ENCODE data around the gene CACNA1C. TPM values are rescaled to one million over a fixed set of nuclear protein-coding genes. Genes with fewer than 3 reads are reported as not detected.

CACNA1C gene
- polyA plus RNA-seq, 1 donor: 11.4 TPM

DNA sequence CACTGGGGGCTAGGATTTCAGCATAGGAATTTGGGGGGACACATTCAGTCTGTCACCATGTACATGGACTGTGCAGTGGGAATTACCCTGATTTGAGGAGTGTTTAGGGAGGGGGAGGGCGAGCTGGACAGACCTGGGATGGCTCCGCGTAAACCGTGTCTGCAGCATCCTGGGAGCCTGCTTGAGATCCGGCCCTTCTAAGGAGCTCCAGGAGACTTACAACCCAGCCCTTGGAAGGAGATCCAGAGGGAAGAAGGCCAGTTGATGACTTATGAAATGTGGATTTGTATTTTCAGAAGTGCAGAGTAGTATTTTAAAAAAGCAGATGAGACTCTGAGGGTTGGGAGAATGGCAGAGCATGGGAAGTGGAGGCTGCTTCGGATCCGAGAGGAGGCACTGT is 153.2 kb downstream of the CACNA1C start:
- no peak for DNase-seq

DNA sequence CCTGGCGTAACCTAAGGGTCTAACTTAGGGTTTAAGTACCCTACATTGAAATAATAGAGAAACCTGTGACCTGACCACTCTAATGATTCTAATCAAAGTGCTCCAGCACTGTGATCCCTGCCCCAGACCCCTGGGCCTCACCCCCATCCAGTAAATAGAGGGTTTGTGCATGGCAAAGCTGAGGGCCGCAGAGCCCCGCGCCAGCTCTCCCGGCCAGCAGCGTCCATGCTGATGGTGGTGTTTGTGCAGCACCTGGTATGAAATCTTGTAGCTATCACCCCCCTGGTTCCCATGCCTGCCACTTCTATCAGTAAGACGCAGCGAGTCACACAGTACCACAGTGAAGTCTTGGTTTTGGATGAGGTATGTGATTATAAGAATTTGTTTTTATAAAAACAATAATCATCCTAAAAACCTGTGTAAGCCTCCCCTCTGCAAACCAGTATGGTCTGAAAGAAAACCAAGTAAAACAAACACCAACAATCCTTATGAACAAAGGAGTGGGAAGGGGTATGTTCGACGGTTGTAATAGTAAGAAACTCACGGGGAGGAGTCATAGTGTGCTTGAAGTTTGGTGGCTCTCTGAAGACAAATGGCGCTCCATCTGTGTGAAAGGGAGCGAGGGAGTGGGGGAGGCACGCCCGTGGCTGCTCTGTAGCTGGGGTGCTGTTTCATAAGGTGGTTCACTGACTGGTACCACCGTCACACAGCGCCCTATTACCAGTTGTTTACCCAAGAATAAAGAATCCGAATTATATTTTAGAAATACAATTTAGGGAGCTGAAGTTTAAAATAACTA is 156.2 kb downstream of the CACNA1C start:
- DNase-seq: no peak

DNA sequence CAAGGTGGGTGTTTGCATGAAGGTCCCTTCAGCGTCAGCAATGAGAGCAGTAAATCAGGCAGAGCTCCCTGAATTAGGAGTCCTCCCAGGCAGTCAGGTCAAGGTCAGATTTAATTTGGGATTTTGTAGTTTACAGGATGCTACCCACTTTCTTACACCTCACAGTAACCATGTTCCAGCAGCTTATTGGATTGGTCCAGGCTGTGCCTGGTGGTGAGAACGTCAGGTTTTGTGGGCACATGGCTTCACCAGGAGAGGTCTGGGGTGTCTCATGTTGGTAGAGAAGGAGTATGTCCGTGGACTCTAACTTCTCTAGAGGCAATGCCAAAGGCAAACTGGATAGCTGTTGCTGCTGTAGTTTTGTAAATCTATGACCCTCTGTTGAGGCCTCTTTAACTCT is 158.3 kb downstream of the CACNA1C start:
- no peak for DNase-seq

DNA sequence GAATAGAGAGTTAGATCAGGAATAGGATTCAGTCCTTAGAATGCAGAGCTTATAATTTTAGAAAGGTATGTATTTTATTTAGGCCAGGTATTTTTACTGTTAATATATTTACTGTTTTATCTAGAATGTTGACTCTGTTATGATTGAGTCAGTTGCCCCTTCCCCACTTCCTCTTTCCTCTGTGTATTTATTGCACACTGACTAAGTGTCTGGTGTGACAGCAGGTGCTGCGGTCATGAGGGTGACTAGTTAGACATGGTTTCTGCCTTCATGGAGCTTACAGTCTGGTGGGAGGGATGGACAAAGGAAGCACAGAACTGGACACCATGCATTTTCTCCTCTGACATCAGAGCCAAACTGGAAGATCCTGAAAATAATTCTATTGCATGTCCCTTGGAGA is 159.8 kb downstream of the CACNA1C start:
- DNase-seq: no peak

DNA sequence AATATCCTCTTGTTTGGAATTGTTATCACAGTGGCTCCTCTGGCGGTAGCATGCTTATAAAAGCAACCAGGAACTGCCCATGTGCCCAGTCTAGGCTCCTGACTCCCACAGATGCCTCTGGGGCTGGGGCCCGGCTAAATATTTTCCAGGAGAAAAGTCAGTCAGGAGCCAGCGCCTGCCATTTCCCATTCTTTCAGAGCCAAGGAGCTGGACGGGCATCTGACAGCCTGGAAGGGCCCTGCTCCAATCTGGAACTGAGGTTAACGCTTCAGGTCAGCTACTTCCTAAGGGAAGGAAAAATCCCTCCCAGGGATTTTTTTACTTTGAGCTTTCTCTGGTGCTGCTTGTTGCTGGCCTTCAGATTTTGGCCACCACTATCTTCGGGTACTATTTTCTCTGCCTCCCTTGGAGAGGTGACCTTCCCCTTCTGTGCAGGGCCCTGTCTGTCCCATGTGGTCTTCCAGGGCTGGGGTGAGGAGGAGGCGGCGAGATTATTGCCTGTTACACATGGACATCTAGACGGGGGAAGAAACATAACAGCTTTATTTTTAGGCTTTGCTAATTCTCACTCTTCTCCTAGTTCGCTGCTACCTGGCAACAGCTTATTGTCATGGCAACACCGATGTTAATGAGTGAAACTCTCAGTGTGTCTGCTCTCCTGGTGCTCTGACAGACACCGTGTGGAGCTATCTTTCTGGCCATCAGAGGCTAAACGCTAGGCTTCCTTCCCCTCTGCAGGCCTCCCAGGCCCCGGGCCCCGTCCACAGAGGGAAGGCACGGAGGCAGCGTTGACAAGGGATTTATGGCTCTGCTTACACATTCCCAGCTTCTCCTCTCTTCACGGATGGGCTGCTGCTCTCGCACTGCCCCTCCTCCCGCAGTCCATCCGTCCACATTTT is 160.4 kb downstream of the CACNA1C start:
- peak; percentile 85 for DNase-seq

DNA sequence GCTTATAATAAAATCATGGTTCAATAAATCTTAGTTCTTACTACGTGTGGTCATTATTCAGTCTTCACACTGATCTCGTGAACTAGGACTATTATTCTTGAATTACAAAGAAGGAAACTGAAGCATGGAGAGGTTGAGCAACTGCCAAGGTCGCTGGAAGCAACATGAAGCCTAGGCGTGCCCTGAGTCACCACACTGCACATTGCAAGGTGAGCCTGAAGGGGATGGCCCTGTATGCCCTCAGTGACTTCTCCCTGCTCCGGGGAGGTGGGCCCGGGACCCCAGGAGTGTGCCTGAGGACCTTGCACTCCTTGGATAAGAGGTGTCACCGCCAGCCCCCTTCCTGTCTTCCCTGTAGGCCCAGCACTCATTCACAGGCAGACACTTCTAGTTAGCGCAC is 161.6 kb downstream of the CACNA1C start:
- no peak for DNase-seq

DNA sequence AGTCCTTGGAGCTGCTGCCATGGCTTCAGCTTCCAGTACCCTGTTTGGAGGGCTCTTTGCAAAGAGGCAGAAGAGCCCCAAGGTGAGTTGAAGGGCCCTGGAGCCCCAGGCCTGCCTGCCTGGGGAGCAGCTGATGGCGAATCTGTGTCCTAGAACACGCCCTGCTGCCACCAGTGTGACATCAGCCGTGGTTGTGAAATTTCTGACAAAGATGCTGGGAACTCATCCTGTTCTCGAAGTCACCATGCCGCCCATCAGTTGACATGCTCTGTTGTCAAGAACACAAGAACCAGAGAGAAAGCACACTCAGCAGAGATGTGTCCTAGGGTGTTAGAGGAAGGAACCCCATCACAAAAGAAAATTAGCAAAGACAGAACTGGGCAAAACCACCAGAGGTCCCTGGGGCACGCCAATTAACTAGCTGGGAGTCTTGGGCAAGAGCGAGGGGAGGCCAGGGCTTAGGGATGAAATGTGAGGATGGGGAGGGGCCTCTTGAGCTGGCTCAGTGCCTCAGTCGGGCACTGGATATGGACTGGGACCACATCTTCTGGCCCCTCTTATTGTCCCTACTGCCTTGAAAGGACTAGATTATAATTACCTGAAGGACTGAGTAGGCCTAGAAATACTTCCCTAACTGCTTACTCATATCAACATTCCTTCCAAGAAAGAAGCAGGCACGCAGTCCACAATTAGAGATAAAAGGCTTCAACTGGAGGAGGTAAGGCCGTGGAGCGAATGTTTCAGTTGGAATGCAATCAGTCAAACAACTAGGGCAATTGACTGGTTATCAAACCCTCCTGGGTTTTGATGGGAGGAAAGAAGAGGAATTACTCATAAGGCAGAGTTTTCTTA is 163.1 kb downstream of the CACNA1C start:
- DNase-seq: no peak

DNA sequence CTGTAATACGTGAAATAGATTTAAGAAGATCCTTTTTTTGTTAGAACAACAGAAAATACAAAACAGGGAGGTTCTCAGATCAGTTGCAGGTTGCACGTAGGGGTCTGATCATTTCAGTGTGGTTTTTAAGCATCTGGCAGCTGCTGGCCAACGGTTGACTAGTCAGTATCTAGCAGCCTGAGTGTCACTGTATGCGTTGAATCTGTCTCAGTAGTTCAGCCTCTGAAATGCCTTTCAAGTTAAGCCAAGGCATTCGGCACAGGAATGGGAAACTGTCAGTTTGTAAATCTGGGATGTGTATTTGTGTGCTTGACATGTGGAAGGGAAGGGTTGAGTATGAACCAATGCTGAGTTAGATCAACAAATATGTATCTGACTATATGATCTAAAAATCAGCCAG is 165.9 kb downstream of the CACNA1C start:
- DNase-seq: no peak

DNA sequence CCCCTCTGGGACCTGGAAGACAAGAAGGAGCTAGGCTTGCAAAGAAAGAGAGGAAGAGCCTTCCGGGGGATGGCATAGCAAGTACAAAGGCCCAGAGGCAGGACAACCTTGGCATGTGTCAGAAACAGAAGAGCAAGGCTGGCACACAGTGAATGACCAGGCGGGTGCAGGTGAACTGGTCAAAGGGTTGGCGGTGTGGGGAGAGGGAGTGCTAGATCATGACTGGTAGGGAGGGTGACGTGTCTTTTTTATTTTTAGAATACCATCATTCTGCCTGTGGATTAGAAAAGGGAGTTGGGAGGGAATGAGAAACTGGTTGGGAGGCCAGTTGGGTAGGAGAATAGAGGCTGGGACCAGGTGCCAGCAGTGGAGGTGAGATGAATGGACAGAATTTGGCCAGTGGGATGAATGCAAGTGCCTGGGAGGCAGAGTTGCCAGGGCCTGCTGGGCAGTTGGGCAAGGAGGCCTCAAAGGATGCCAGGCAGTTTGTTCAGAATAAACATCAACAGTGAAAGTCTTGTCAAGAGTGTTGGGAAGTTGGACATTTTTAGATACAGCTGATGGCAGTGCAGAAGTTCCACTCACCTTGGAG is 168.3 kb downstream of the CACNA1C start:
- DNase-seq: no peak

DNA sequence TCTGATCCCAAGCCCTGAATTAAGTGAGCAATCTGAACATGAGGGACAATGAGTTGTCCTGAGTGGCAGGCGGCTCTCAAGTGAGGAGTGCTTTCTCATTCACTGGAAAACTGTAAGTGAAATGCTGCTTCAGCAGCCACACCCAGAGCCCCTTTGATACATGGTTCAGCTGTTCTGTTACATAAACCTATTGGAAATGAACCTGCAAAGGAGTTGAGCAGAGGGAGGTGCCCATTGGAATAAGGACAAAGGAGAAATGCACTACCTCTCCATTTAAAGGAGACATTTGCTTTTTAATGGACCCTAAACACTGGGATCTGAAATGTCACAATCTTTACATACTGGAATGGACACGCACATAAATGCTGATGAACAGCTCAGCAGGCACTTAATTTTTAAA is 169.9 kb downstream of the CACNA1C start:
- DNase-seq: no peak

DNA sequence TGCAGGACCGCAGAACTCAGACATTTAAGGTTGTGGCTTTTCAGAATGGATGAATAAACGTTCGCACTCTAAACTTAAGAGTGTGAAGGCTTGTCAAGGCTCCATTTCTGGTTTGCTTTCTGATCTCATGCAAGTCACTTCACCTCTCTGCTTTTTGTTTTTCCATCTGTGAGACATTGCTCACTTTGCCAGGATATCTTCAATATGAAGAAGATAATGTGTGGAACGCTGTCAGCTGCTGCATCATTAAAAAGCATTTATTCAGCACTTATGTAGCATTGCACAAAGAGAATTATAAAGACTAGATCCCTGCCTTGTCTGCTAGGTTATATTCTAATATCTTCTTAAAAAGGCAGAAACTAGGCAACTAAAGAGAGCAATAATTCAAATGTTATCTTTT is 172.2 kb downstream of the CACNA1C start:
- DNase-seq: no peak

DNA sequence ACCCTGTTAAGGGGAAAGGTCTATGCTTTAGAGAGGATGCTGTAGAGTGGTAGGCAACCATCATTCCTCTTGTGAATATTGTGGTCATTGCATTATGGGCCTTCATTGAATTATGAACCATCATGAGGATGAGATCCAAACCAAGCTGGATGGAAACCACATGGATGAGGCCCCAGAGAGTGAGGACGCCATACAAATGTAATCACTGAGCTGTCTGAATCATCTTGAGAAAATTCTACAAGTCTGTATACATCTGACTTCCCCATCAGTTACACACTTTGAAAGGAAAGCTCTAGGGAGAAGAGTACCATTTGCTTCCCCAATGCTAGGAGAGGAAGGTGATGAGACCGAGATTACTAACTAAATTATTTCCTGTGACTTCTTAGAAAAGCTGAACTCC is 172.9 kb downstream of the CACNA1C start:
- DNase-seq: no peak

DNA sequence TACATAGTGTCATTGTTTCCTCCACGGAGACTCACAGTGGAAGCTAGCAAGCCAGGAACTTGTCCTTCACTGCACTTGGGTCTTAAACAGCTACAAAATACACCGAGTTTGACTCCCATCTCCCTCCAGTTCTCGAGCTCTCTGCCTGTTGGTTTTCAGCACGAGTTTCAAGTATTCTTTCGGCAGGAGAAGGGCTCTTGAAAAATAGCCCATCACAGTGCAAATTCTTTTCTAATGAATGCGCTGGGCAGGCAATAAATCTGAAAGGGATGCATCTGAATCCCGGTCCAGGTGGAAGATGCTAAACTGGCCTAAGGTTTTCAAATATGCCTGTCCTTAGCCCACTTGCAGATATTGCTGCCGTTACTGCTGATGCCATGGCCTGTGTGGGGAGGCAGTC is 173.9 kb downstream of the CACNA1C start:
- DNase-seq: no peak

DNA sequence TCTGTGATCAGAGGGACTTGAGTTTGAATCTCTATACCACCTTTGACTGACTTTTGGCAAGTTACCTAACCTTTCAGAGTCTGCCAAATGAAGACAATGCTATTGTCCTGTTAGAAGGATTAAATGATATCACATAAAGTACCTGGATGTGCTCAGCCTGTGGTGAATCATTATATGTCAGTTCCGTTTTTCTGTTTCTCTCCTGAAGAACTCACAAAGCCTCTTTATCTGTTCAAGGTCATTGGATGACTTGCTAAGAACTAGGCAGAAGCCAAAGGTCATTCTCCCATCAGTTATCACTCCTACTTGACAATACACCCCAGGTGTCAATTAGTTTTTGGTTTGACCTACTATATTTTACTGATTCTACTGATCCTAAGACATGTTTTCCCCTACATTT is 174.6 kb downstream of the CACNA1C start:
- DNase-seq: no peak

DNA sequence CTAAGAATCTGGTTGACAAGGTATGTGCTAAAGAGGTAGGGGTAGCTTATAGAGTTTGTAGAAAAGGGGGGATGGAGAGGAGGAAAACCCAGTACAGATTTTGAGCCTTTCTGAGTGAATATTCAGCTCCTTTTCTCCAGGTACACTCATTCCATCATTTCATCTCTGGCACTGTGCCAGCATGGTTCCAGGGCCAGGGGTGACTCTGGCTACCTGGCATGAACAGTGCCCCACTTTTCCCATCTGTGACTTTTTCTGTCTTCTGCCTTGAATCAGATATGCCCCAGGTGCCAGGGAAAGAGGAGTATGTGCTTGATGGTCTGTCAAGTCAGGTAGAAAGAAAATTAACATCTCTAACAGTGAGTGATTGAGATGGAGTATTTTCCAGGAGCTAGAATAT is 175.7 kb downstream of the CACNA1C start:
- no peak for DNase-seq

DNA sequence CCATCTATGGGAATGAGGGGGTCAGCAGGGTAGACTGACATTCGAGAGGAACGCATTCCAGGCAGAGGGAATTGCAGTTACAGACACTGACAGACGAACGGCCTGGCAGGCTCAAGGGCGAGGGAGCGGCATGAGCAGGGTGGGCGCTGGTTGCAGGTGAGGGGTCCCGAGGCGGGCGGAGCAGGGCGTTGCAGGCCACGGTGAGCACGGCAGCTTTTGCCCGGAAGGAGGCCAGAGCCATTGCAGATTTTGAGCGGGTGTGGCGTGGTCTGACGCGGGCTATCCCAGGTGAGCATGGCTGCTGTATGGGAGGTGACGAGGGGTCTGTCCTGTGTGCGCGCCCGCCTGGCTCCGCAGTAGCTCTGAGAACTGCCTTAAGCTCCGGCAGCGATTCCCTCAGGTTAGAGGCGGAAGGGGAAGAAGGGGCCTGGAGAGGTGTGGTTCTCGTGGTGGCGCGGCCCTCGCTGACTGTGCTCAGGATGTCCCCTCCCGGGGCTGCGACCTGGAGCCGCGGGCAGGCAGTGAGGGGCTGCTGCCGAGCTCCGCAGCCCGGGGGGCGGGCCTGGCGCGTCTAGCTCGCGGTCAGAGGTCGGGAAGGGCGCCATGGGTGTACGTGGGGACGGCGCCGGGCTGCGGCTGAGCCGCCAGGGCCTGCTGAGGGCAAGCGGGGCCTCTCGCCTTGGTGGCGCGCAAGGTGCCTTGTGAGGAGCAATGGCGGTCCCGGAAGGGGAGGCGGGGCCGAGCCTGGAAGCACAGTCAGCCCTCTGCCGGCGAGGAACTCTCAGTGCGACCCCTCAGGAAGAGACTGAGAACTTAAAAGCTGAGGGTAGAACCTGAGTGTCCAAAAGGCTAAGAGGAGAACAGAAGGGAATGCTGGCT is 177.1 kb downstream of the CACNA1C start:
- DNase-seq: no peak

DNA sequence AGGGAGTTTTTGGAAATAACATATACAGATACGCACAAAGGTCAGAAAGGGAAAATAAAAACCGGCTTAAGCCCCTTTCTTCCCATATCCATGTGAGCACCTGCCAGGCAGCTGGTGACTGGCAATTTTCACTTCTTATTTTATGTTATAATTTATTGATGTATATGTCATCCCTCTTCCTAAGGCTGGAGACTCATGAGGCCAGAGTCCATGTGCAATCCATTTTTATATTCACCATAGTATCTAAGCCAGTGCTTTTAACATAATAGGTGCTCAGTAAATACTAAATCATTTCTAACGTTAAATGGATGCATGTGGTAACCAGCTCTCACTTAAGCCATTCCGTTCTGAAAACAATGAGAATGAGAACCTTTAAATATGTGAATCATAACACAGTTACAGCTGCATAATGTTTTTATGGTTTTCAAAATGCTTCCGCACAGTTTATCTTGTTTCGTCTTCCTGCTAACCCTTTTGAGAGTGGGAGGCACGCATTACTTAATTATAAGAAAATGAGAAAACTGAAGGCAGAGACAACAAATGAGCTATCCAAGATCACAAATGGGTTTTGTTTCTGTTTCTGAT is 178.3 kb downstream of the CACNA1C start:
- no peak for DNase-seq

DNA sequence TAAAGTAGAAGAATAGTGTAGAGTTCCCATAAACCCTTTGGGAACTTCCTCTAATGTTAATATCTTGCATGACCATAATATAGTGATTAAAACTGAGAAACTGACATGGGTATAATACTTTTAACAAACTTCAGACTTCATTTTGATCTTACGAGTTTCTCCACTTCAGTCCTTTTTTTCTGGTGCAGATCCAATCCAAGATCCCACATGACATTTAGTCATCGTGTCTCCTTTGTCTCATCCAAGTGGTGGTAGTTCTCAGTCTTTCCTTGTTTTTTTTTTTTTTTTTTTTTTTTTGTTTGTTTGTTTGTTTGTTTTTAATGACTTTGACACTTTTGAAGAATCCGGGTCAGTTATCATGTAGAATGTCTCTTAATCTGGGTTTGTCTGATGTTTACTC is 179.2 kb downstream of the CACNA1C start:
- no peak for DNase-seq

DNA sequence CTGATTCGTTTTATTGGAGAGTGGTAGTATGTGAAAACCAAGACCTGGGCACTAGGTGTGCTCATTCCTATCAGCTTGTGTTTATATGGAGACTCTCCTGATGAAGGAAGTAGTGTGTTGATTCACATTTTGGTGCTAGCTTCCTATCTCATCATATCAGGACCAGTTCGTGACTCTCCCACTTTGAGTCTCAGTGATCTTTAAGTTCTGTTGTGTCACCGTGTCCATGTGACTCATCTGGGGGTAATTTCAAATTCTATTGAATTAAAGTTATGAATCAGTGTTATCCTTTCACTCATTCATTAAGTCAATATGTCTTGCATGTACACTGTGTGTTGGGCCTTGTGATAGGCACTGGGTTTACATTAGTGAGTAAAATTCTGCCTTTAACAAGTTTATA is 180.2 kb downstream of the CACNA1C start:
- DNase-seq: no peak

DNA sequence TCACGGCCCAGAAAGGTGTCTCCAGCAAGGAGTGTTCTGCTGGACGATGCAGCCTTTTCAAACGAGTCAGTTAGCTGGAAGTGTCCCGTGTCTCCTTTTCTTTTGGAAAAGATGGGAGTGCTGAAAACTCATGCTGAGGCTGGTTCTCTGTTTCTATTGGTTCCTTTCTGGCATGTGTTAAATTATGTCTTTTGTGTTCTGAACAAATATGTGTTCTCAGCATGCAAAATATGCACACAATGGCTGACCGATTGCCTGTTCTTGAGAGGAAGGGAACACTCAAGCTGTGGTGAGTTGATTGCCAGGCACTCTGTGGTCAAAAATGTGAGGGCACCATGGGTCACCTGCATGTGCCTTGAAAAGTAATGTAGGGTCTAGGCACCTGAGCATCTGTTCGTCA is 181.3 kb downstream of the CACNA1C start:
- no peak for DNase-seq
